K562 (cell line): ENCODE measurements around the gene OSCAR. TPM values are rescaled to one million over a fixed set of nuclear protein-coding genes. Genes with fewer than 3 reads are reported as not detected.

Source experiments
- ATAC-seq: fragments of 200-7000 bp; cut with Tn5 transposase; 3 replicates; pipeline ENCODE4 v1.9.1; 2020; ENCODE audit warnings: moderate library complexity
- BruUV-seq: library from RNA; stranded (reverse); fragments of 400-500 nt; replicated peaks from 2 replicates; lab custom pipeline; 2021; lab: Mats Ljungman, UMichigan
- CTCF ChIA-PET: fragments of 300-600 bp; formaldehyde crosslinking; extraction: SDS; loops from one replicate; lab custom pipeline; 2021; ENCODE audit warnings: low intra/inter-chr PET ratio; lab: Yijun Ruan, JAX
- POLR2A ChIA-PET: fragments of 300-600, 350-650 bp; sonication (Branson Sonifier 250); formaldehyde crosslinking; extraction: SDS; loops from one replicate; lab custom pipeline; 2021; ENCODE audit warnings: antibody characterized with exemption, inconsistent platforms; lab: Yijun Ruan, JAX
- DNase-seq, 4 experiments: peaks; one replicate each; pipeline versions ENCODE4 v3.0.0 to v3.0.0-alpha.2; 2011 to 2018; ENCODE audit warnings: low spot score in 3 of 4, mixed read lengths in 3 of 4; ENCODE audit errors: extremely low read depth in 1 of 4
- FAIRE-seq: peaks from 2 replicates; lab custom pipeline; 2011; peaks lifted over from hg19 to GRCh38; lab: Jason Lieb, UNC
- H2AFZ ChIP-seq: 2 replicates; pipeline ENCODE4 v1.6.0; 2011; ENCODE audit warnings: low read depth, low read length, control low read depth, inconsistent platforms
- H3K27ac ChIP-seq: fragments of 200-600 bp; 3 replicates; pipeline ENCODE4 v1.8.0; 2011; ENCODE audit warnings: low read depth, mild to moderate bottlenecking, control low read depth, inconsistent platforms, low read length, moderate library complexity, mixed read lengths; ENCODE audit errors: extremely low read depth
- H3K27me3 ChIP-seq, 2 experiments: fragments of 300-600 bp in 1 of 2; 2 replicates in 1 of 2; 3 replicates in 1 of 2; pipeline versions ENCODE4 v1.6.0 to v1.8.0; 2011; ENCODE audit warnings: inconsistent platforms in 2 of 2, low read length in 2 of 2, mild to moderate bottlenecking in 1 of 2, mixed read lengths in 1 of 2, moderate library complexity in 1 of 2; ENCODE audit not compliant: control insufficient read depth in 2 of 2, insufficient read depth in 2 of 2
- H3K36me3 ChIP-seq: fragments of 300-600 bp; 3 replicates; pipeline ENCODE4 v1.8.0; 2011; ENCODE audit warnings: mild to moderate bottlenecking, low read length, inconsistent platforms; ENCODE audit not compliant: control insufficient read depth, insufficient read depth
- H3K4me1 ChIP-seq, 2 experiments: fragments of 200-600 bp in 1 of 2; replicated peaks in 1 of 2; 2 replicates in 1 of 2; 3 replicates in 1 of 2; pipeline versions ENCODE4 v1.5.1 to v1.8.0; 2011; ENCODE audit warnings: inconsistent platforms in 2 of 2, low read length in 2 of 2, mild to moderate bottlenecking in 1 of 2, mixed read lengths in 1 of 2, moderate library complexity in 1 of 2; ENCODE audit not compliant: control insufficient read depth in 2 of 2, insufficient read depth in 2 of 2
- H3K4me2 ChIP-seq: 2 replicates; pipeline ENCODE4 v1.6.1; 2011; ENCODE audit warnings: low read length, control low read depth, inconsistent platforms, mixed read lengths; ENCODE audit not compliant: insufficient read depth
- H3K4me3 ChIP-seq: fragments of 200-600 bp; sonication (generic), shearing (Covaris generic); 2 replicates; pipeline ENCODE4 v1.5.1; 2016; ENCODE audit warnings: control low read depth, inconsistent platforms
- H3K79me2 ChIP-seq: fragments of 200-600 bp; 3 replicates; pipeline ENCODE4 v1.8.0; 2011; ENCODE audit warnings: low read length, inconsistent platforms; ENCODE audit not compliant: control insufficient read depth, insufficient read depth
- H3K9ac ChIP-seq, 2 experiments: 2 replicates each; pipeline versions ENCODE4 v1.6.0 to v1.6.1; 2011; ENCODE audit warnings: low read depth in 2 of 2, low read length in 2 of 2, control low read depth in 1 of 2, inconsistent platforms in 1 of 2, mild to moderate bottlenecking in 1 of 2, mixed read lengths in 1 of 2; ENCODE audit not compliant: insufficient read depth in 1 of 2
- H3K9me1 ChIP-seq: one replicate; pipeline ENCODE4 v1.6.0; 2011; ENCODE audit warnings: inconsistent platforms, mild to moderate bottlenecking, low read length, moderate library complexity; ENCODE audit not compliant: control insufficient read depth, insufficient read depth
- H3K9me3 ChIP-seq: replicated peaks from 2 replicates; pipeline ENCODE4 v1.5.1; 2011; ENCODE audit warnings: low read depth, low read length, inconsistent platforms; ENCODE audit not compliant: control insufficient read depth, insufficient read depth
- H4K20me1 ChIP-seq: replicated peaks from 2 replicates; pipeline ENCODE4 v1.6.1; 2011; ENCODE audit warnings: low read length, inconsistent platforms, mixed read lengths; ENCODE audit not compliant: control insufficient read depth, insufficient read depth
- ARNT ChIP-seq, 2 experiments: fragments of 450-650 bp; IDR thresholded peaks; 2 replicates each; pipeline ENCODE4 v1.6.1; 2016; ENCODE audit warnings: mild to moderate bottlenecking in 1 of 2
- FIP1L1 ChIP-seq: fragments of 200-400 bp; formaldehyde crosslinking; IDR thresholded peaks from 2 replicates; pipeline ENCODE4 v1.6.1; 2018; ENCODE audit warnings: mild to moderate bottlenecking, low read depth, low read length; ENCODE audit not compliant: poor library complexity, severe bottlenecking
- POLR2G ChIP-seq: fragments of 200-400 bp; formaldehyde crosslinking; IDR thresholded peaks from 2 replicates; pipeline ENCODE4 v1.6.1; 2017; ENCODE audit warnings: low read depth, mild to moderate bottlenecking, antibody characterized with exemption, low read length, moderate library complexity
- RBFOX2 ChIP-seq: fragments of 200-400 bp; formaldehyde crosslinking; IDR thresholded peaks from 2 replicates; pipeline ENCODE4 v1.6.1; 2017; ENCODE audit warnings: low read depth, mild to moderate bottlenecking, low read length, moderate library complexity
- ZBTB33 ChIP-seq: sonication (generic); formaldehyde crosslinking; IDR thresholded peaks from 2 replicates; pipeline ENCODE4 v1.8.1; 2023; ENCODE audit warnings: mild to moderate bottlenecking, missing genetic modification reagents
- ZNF316 ChIP-seq: fragments of 450-650 bp; IDR thresholded peaks from 2 replicates; pipeline ENCODE4 v1.6.1; 2016
- ZNF324 ChIP-seq: fragments of 250-450 bp; sonication (Bioruptor Pico); IDR thresholded peaks from 2 replicates; pipeline ENCODE4 v1.4.0; 2020; ENCODE audit warnings: mild to moderate bottlenecking
- ZNF551 ChIP-seq: fragments of 250-450 bp; sonication (Bioruptor Pico); IDR thresholded peaks from 2 replicates; pipeline ENCODE4 v1.5.0; 2021; ENCODE audit warnings: mild to moderate bottlenecking, moderate library complexity
- ZNF695 ChIP-seq: fragments of 450-650 bp; formaldehyde crosslinking; IDR thresholded peaks from 2 replicates; pipeline ENCODE4 v1.4.0; 2020; ENCODE audit warnings: mild to moderate bottlenecking, moderate library complexity
- WGBS: fragments of 100-300 bp; shearing (Covaris generic); methylation state at CpG from one replicate; pipeline ENCODE4 v1.1.6; 2016; ENCODE audit warnings: low coverage, mixed read lengths; ENCODE audit not compliant: insufficient coverage; ENCODE audit errors: missing lambda C conversion rate; 5-methylcytosine and 5-hydroxymethylcytosine counted together
- in situ Hi-C: fragments of 300-500 bp; cut with MboI; formaldehyde crosslinking; loops from 4 replicates; pipeline ENCODE4 v1.15.0; 2018; ENCODE audit warnings: inconsistent platforms, mixed read lengths
- intact Hi-C: fragments of 100-400 bp; cut with micrococcal nuclease; formaldehyde crosslinking; loops from 2 replicates; pipeline ENCODE4 v1.14.2; 2022
- polyA plus RNA-seq, 8 experiments: library from polyadenylated mRNA; depleted of rRNA in 4 of 8; stranded (reverse) in 5 of 8; unstranded in 3 of 8; fragments of >200 nt; fragmentation: Nextera tagmentation in 2 of 8; fragmentation: Illumina TruSeq in 1 of 8; extraction: Ambion mirVana in 2 of 8; extraction: Trizol in 1 of 8; gene quantifications; 2 replicates each; pipeline versions ENCODE4 v1.2.1 to v1.2.3, GENCODE V29; 2011 to 2014; ENCODE audit warnings: inconsistent platforms in 1 of 8, missing spikeins in 1 of 8
- total RNA-seq, 7 experiments: library from RNA; depleted of rRNA in 6 of 7; stranded (reverse); fragments of >200 nt in 6 of 7; fragmentation: Illumina TruSeq in 2 of 7; extraction: Trizol in 2 of 7; gene quantifications; 2 replicates each; pipeline versions ENCODE4 v1.2.1 to v1.2.3, GENCODE V29; 2011 to 2021; ENCODE audit warnings: low replicate concordance in 1 of 7

OSCAR gene
- total and polyA plus RNA-seq, 9 of the 15 experiments (the other 6 are each of a cell fraction or from before 2014, with no cell fraction given), result 0.09 to 0.62 (median 0.13) TPM; not detected in 5

- TF ChIP-seq ZNF316, result peak; percentile 50; the same call in 1 of the 2 replicates
- TF ChIP-seq ARNT (IDR thresholded peaks at IDR 0.05), result no peak
- no peak for TF ChIP-seq ZNF324
- TF ChIP-seq, all 486 proteins: peak for 2
Measured at GRCh38 chr19:54108496-54108895, 7.9 kb upstream of the OSCAR start (continued).

GRCh38 chr19:54107876-54108490 is 7.4 kb upstream of the OSCAR start:
- TF ChIP-seq ZNF551 (CRISPR knock-in tag) (no peak), POLR2G (peak; percentile 57; the same call in 1 of the 2 replicates), RBFOX2 (peak; percentile 46), ZNF695 (CRISPR knock-in tag) (no peak), FIP1L1 (no peak), ZBTB33 (no peak)
- Histone ChIP-seq H3K4me1 (peaks cover 0 to 22% of the 10 kb centered on the region in 2 experiments; a peak in 3 of 5 replicates), H3K9ac (no peak overlapping the region), H3K36me3 (peaks cover 72% of the 10 kb centered on the region; the same call in 2 of the 3 replicates), H3K79me2 (peaks cover 20% of the 10 kb centered on the region), H3K9me3 (no peaks in the 10 kb centered on the region), H2AFZ (no peak overlapping the region), H3K4me2 (no peak overlapping the region), H4K20me1 (peaks cover 3% of the 10 kb centered on the region; the same call in 1 of the 2 replicates), H3K27ac (no peak overlapping the region), H3K4me3 (no peak overlapping the region), H3K27me3 (no peaks in the 10 kb centered on the region), H3K9me1 (no peaks in the 10 kb centered on the region)
- no peak for ATAC-seq
- peak in 1 of 4 experiments; percentile 12 for DNase-seq
- ChIA-PET POLR2A (no interaction called here), CTCF (no interaction called here)
- no TSS peak for BruUV-seq
- no peak for FAIRE-seq
- intact Hi-C loops (no loop called here), in situ Hi-C loops (no loop called here)
- WGBS, result 93% methylated on average over 13 of the region's 21 CpGs
